Right lobe of liver (tissue), 6 donors: ENCODE data around the gene ENOX2. TPM values are rescaled to one million over a fixed set of nuclear protein-coding genes. Genes with fewer than 3 reads are reported as not detected.
A peak's percentile ranks its signal among the peaks of the same experiment; 100 is the strongest.

Experiments used
- ATAC-seq, 4 donors: fragments of 200-7000 bp; cut with Tn5 transposase; one replicate each; pipeline ENCODE4 v1.9.1; 2020; ENCODE audit warnings: mild to moderate bottlenecking in 4 of 4, moderate library complexity in 4 of 4
- DNase-seq, 3 donors: peaks; one replicate each; pipeline ENCODE4 v3.0.0-alpha.2; 2020
- H3K27ac ChIP-seq, 3 donors: fragments of 200-600 bp; one replicate each; pipeline ENCODE4 v1.8.0; 2022
- H3K27me3 ChIP-seq, 2 donors: fragments of 200-600 bp; one replicate each; pipeline ENCODE4 v1.8.0; 2022
- H3K36me3 ChIP-seq, 4 donors: fragments of 200-600 bp; sonication (generic) in 1 of 4; one replicate each; pipeline versions ENCODE4 v1.5.1 to v1.8.0; 2017 to 2022; ENCODE audit warnings: control low read depth in 1 of 4
- H3K4me1 ChIP-seq, 4 donors: fragments of 200-600 bp; sonication (generic) in 1 of 4; one replicate each; pipeline versions ENCODE4 v1.5.1 to v1.8.0; 2017 to 2022; ENCODE audit warnings: control low read depth in 1 of 4
- H3K4me3 ChIP-seq, 3 donors: fragments of 200-600 bp; one replicate each; pipeline ENCODE4 v1.8.0; 2022
- H3K9me3 ChIP-seq, 4 donors: fragments of 200-600 bp; sonication (generic) in 1 of 4; one replicate each; pipeline versions ENCODE4 v1.5.1 to v1.8.0; 2017 to 2022; ENCODE audit warnings: control low read depth in 1 of 4
- POLR2A ChIP-seq: fragments of 450-650 bp; IDR thresholded peaks from one replicate; pipeline ENCODE4 v1.6.1; 2017; ENCODE audit warnings: antibody characterized with exemption, mild to moderate bottlenecking
- WGBS: methylation state at CpG from one replicate; pipeline ENCODE4 v1.1.6; 2018; ENCODE audit warnings: low coverage, low lambda C conversion rate; ENCODE audit not compliant: insufficient coverage; ENCODE audit errors: missing lambda C conversion rate; 5-methylcytosine and 5-hydroxymethylcytosine counted together
- intact Hi-C, 2 donors: fragments of 100-400 bp; cut with DNase I; formaldehyde crosslinking; loops; one replicate each; pipeline versions ENCODE4 v1.11.2 to v1.14.1; 2022
- total RNA-seq, 6 experiments: library from RNA; depleted of rRNA in 2 of 6; stranded (reverse); fragments of >200 nt in 2 of 6; fragmentation: NEBNext Ultra II Directional in 3 of 6; extraction: Animal tissue kit (Norgen Biotek cat#: 25700) in 3 of 6; gene quantifications; one replicate each; pipeline versions ENCODE4 v1.1.0 to v1.2.4, GENCODE V29; 2016 to 2023
- TF ChIP-seq, protein P1 (sequence below), 4 donors: fragments of 200-600 bp in 3 of 4; fragments of 450-650 bp in 1 of 4; IDR thresholded peaks; one replicate each; pipeline versions ENCODE4 v1.5.1 to v1.8.0; 2016 to 2022; ENCODE audit warnings: antibody characterized with exemption in 4 of 4, mild to moderate bottlenecking in 2 of 4
- donor health status: DM: no; HTN: yes; CAD: no.
- donor health status: DM: no; HTN: no; CAD: no.
- donor health status: DM: no; HTN: no; CAD: no.
- donor health status: DM: no; HTN: yes; CAD: no.
- donor health status: DM: no; HTN: yes; CAD: no.

ENOX2 gene
- total RNA-seq, 6 experiments from 2014 or later = 6.9 to 14.7 (median 10.8) TPM

DNA sequence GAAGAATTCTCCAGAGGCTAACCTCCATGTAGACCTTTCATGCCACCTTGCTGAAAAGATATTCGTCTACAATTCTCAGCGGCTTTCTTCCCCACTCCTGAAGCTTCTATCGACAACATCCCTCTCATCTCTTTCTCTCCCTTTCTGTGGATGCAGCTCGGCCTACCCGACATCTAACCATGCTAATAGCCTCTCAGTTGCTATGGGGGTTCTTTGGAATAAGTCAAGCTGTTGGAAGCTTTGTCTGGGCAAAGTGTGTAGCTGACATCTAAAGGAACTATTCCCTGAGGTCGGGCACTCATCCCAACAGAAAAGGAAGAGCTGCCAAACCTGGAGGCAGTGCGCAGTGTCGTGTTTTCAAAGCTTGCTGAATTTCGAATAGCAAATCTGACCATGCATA is 309.1 kb downstream of the ENOX2 start:
- H3K27ac ChIP-seq = no peak overlapping the region
- intact Hi-C loops = no loop called here
- TF ChIP-seq POLR2A = no peak
- TF ChIP-seq, protein P1, sequence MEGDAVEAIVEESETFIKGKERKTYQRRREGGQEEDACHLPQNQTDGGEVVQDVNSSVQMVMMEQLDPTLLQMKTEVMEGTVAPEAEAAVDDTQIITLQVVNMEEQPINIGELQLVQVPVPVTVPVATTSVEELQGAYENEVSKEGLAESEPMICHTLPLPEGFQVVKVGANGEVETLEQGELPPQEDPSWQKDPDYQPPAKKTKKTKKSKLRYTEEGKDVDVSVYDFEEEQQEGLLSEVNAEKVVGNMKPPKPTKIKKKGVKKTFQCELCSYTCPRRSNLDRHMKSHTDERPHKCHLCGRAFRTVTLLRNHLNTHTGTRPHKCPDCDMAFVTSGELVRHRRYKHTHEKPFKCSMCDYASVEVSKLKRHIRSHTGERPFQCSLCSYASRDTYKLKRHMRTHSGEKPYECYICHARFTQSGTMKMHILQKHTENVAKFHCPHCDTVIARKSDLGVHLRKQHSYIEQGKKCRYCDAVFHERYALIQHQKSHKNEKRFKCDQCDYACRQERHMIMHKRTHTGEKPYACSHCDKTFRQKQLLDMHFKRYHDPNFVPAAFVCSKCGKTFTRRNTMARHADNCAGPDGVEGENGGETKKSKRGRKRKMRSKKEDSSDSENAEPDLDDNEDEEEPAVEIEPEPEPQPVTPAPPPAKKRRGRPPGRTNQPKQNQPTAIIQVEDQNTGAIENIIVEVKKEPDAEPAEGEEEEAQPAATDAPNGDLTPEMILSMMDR (IDR thresholded peaks at IDR 0.05) = no peak
- H3K9me3 ChIP-seq = no peaks in the 10 kb centered on the region
- H3K27me3 ChIP-seq = no peaks in the 10 kb centered on the region
- no peak overlapping the region for H3K4me3 ChIP-seq
- no peak for DNase-seq
- H3K4me1 ChIP-seq = no peaks in the 10 kb centered on the region
- no peaks in the 10 kb centered on the region for H3K36me3 ChIP-seq
- no peak for ATAC-seq
- WGBS = 81% methylated on average over 9 of the region's 9 CpGs

GRCh38 chrX:130592204-130592603 is 310.8 kb downstream of the ENOX2 start:
- no peak for DNase-seq
- H3K36me3 ChIP-seq = no peaks in the 10 kb centered on the region
- H3K4me3 ChIP-seq = no peak overlapping the region
- ATAC-seq = no peak
- H3K9me3 ChIP-seq = no peaks in the 10 kb centered on the region
- no peak for TF ChIP-seq POLR2A
- TF ChIP-seq, protein P1 (IDR thresholded peaks at IDR 0.05) = no peak
- intact Hi-C loops = no loop called here
- WGBS = 60% methylated on average over 1 of the region's 1 CpG
- H3K27ac ChIP-seq = no peak overlapping the region
- H3K27me3 ChIP-seq = no peaks in the 10 kb centered on the region
- no peaks in the 10 kb centered on the region for H3K4me1 ChIP-seq

DNA sequence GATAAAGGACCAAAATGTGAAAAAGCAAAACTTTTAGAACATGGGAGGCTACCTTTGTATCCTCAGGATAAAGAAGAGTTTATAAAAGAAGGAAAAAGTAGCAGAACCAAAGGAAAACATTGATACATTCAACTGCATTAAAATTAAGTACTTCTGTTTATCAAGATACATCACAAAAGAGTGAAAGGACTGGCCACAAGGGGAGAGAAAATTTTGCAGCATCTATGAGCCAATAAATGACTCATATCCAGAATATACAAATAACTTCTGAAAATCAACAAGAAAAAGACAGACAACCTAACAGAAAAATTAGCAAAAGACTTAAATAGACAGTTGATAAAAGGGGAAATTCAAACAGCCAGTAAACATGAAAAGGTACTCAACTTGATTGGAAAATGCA is 324.1 kb downstream of the ENOX2 start:
- DNase-seq = no peak
- H3K4me1 ChIP-seq = no peaks in the 10 kb centered on the region
- no peaks in the 10 kb centered on the region for H3K9me3 ChIP-seq
- ATAC-seq = no peak
- no peaks in the 10 kb centered on the region for H3K36me3 ChIP-seq
- H3K27me3 ChIP-seq = no peaks in the 10 kb centered on the region
- no peak overlapping the region for H3K4me3 ChIP-seq
- no peak for TF ChIP-seq POLR2A
- TF ChIP-seq, protein P1 (IDR thresholded peaks at IDR 0.05) = no peak
- no peak overlapping the region for H3K27ac ChIP-seq
- intact Hi-C loops = no loop called here

- DNase-seq = no peak
- WGBS = 64% methylated on average over 2 of the region's 2 CpGs
- Histone ChIP-seq H3K36me3 (no peaks in the 10 kb centered on the region), H3K27ac (no peak overlapping the region), H3K4me1 (no peaks in the 10 kb centered on the region), H3K9me3 (no peaks in the 10 kb centered on the region), H3K4me3 (no peak overlapping the region), H3K27me3 (no peaks in the 10 kb centered on the region)
- no peak for ATAC-seq
- intact Hi-C loops = no loop called here
- no peak for TF ChIP-seq POLR2A
- TF ChIP-seq, protein P1 (IDR thresholded peaks at IDR 0.05) = no peak
Observed at GRCh38 chrX:130577431-130577830, 325.6 kb downstream of the ENOX2 start.

GRCh38 chrX:130575831-130576389 is 327.1 kb downstream of the ENOX2 start:
- Histone ChIP-seq H3K36me3 (no peaks in the 10 kb centered on the region), H3K9me3 (no peaks in the 10 kb centered on the region), H3K27ac (no peak overlapping the region), H3K27me3 (no peaks in the 10 kb centered on the region), H3K4me3 (no peak overlapping the region), H3K4me1 (no peaks in the 10 kb centered on the region)
- intact Hi-C loops = no loop called here
- peak; percentile 31 to 63 (median 51) for DNase-seq
- 20% methylated on average over 6 of the region's 6 CpGs for WGBS
- ATAC-seq = peak; percentile 78 to 86 (median 82)
- TF ChIP-seq, protein P1 (IDR thresholded peaks at IDR 0.05) = peak; percentile 62 to 77 (median 72)
- no peak for TF ChIP-seq POLR2A
